HEK293 (cell line): ENCODE results near the gene GSG1L2.

Experiments used
- CTCF ChIA-PET: fragments of 350-600 bp; formaldehyde crosslinking; extraction: SDS; loops from one replicate; lab custom pipeline; 2021; ENCODE audit warnings: antibody characterized with exemption; lab: Yijun Ruan, JAX
- POLR2A ChIA-PET: fragments of 300-600 bp; formaldehyde crosslinking; extraction: SDS; loops from one replicate; lab custom pipeline; 2020; ENCODE audit warnings: antibody characterized with exemption, inconsistent platforms; lab: Yijun Ruan, JAX
- H3K27ac ChIP-seq: fragments of 200-500 bp; sonication (Bioruptor generic); 2 replicates; pipeline ENCODE4 v1.5.1; 2014; ENCODE audit warnings: low read depth, low read length, control low read depth, inconsistent platforms; ENCODE audit errors: extremely low read depth
- H3K36me3 ChIP-seq, 2 experiments: fragments of 200-500 bp in 1 of 2; sonication (Bioruptor generic) in 1 of 2; 1 replicate in 1 of 2; 2 replicates in 1 of 2; pipeline ENCODE4 v1.5.1; 2014 to 2017; ENCODE audit warnings: inconsistent platforms in 2 of 2, low read length in 2 of 2; ENCODE audit not compliant: control insufficient read depth in 2 of 2, insufficient read depth in 1 of 2
- H3K4me1 ChIP-seq: fragments of 200-500 bp; sonication (Bioruptor generic); 2 replicates; pipeline ENCODE4 v1.5.1; 2014; ENCODE audit warnings: mild to moderate bottlenecking, low read length, inconsistent platforms; ENCODE audit not compliant: control insufficient read depth, insufficient read depth
- H3K4me3 ChIP-seq: 2 replicates; pipeline ENCODE4 v1.5.1; 2011; ENCODE audit warnings: low read depth, mild to moderate bottlenecking, control low read depth, low read length, moderate library complexity
- H3K9me3 ChIP-seq: fragments of 200-500 bp; sonication (Bioruptor generic); 2 replicates; pipeline ENCODE4 v1.5.1; 2014; ENCODE audit warnings: low read depth, low read length, inconsistent platforms; ENCODE audit not compliant: control insufficient read depth, insufficient read depth
- CTCF ChIP-seq: fragments of 450-650 bp; formaldehyde crosslinking; IDR thresholded peaks from 2 replicates; pipeline ENCODE4 v1.5.1; 2016; ENCODE audit warnings: missing biosample characterization, missing genetic modification characterization
- EGR2 ChIP-seq: fragments of 450-650 bp; formaldehyde crosslinking; IDR thresholded peaks from 2 replicates; pipeline ENCODE4 v1.5.1; 2016; ENCODE audit warnings: low read depth, missing biosample characterization, missing genetic modification characterization
- KLF16 ChIP-seq: fragments of 450-650 bp; formaldehyde crosslinking; IDR thresholded peaks from 2 replicates; pipeline ENCODE4 v1.5.1; 2017; ENCODE audit warnings: missing biosample characterization, missing genetic modification characterization
- MYNN ChIP-seq: fragments of 450-650 bp; formaldehyde crosslinking; IDR thresholded peaks from 2 replicates; pipeline ENCODE4 v1.5.1; 2016; ENCODE audit warnings: missing biosample characterization, missing genetic modification characterization, borderline replicate concordance
- PATZ1 ChIP-seq: fragments of 450-650 bp; formaldehyde crosslinking; IDR thresholded peaks from 2 replicates; pipeline ENCODE4 v1.5.1; 2016; ENCODE audit warnings: missing biosample characterization, missing genetic modification characterization
- SCRT1 ChIP-seq: fragments of 450-650 bp; formaldehyde crosslinking; IDR thresholded peaks from 2 replicates; pipeline ENCODE4 v1.5.1; 2016; ENCODE audit warnings: missing biosample characterization, missing genetic modification characterization, borderline replicate concordance
- SCRT2 ChIP-seq: fragments of 450-650 bp; formaldehyde crosslinking; IDR thresholded peaks from 2 replicates; pipeline ENCODE4 v1.5.1; 2016; ENCODE audit warnings: missing biosample characterization, missing genetic modification characterization
- ZBTB8A ChIP-seq: fragments of 450-650 bp; formaldehyde crosslinking; IDR thresholded peaks from 2 replicates; pipeline ENCODE4 v1.5.1; 2016; ENCODE audit warnings: missing biosample characterization, missing genetic modification characterization
- ZFP69B ChIP-seq: fragments of 450-650 bp; formaldehyde crosslinking; IDR thresholded peaks from 2 replicates; pipeline ENCODE4 v1.5.1; 2016; ENCODE audit warnings: missing biosample characterization, missing genetic modification characterization
- ZNF133 ChIP-seq: fragments of 450-650 bp; formaldehyde crosslinking; IDR thresholded peaks from 2 replicates; pipeline ENCODE4 v1.5.1; 2016; ENCODE audit warnings: missing biosample characterization, missing genetic modification characterization
- ZNF138 ChIP-seq: fragments of 450-650 bp; formaldehyde crosslinking; IDR thresholded peaks from 2 replicates; pipeline ENCODE4 v1.5.1; 2016; ENCODE audit warnings: missing biosample characterization, missing genetic modification characterization, borderline replicate concordance
- ZNF2 ChIP-seq: fragments of 450-650 bp; formaldehyde crosslinking; IDR thresholded peaks from 2 replicates; pipeline ENCODE4 v1.5.1; 2016; ENCODE audit warnings: missing biosample characterization, missing genetic modification characterization
- ZNF311 ChIP-seq: fragments of 450-650 bp; formaldehyde crosslinking; IDR thresholded peaks from 2 replicates; pipeline ENCODE4 v1.5.1; 2017; ENCODE audit warnings: missing biosample characterization, missing genetic modification characterization, borderline replicate concordance
- ZNF350 ChIP-seq: fragments of 450-650 bp; formaldehyde crosslinking; IDR thresholded peaks from 2 replicates; pipeline ENCODE4 v1.5.0; 2017; ENCODE audit warnings: missing biosample characterization, mild to moderate bottlenecking, missing genetic modification characterization
- ZNF404 ChIP-seq: fragments of 450-650 bp; formaldehyde crosslinking; IDR thresholded peaks from 2 replicates; pipeline ENCODE4 v1.5.1; 2017; ENCODE audit warnings: missing biosample characterization, missing genetic modification characterization
- ZNF514 ChIP-seq: fragments of 450-650 bp; formaldehyde crosslinking; IDR thresholded peaks from 2 replicates; pipeline ENCODE4 v1.5.1; 2016; ENCODE audit warnings: missing biosample characterization, missing genetic modification characterization
- ZNF518A ChIP-seq: fragments of 450-650 bp; formaldehyde crosslinking; conservative IDR thresholded peaks from 2 replicates; pipeline ENCODE4 v1.5.1; 2016; ENCODE audit warnings: low read depth, missing biosample characterization, missing genetic modification characterization
- ZNF544 ChIP-seq: fragments of 450-650 bp; formaldehyde crosslinking; IDR thresholded peaks from 2 replicates; pipeline ENCODE4 v1.5.0; 2017; ENCODE audit warnings: missing biosample characterization, missing genetic modification characterization
- ZNF548 ChIP-seq: fragments of 450-650 bp; formaldehyde crosslinking; IDR thresholded peaks from 2 replicates; pipeline ENCODE4 v1.5.1; 2016; ENCODE audit warnings: missing biosample characterization, missing genetic modification characterization
- ZNF549 ChIP-seq: fragments of 450-650 bp; IDR thresholded peaks from 2 replicates; pipeline ENCODE4 v1.5.1; 2018; ENCODE audit warnings: missing biosample characterization, missing genetic modification characterization, mild to moderate bottlenecking, inconsistent platforms, moderate library complexity
- ZNF558 ChIP-seq: fragments of 450-650 bp; formaldehyde crosslinking; IDR thresholded peaks from 2 replicates; pipeline ENCODE4 v1.5.1; 2016; ENCODE audit warnings: missing biosample characterization, missing genetic modification characterization
- ZNF571 ChIP-seq: fragments of 450-650 bp; formaldehyde crosslinking; IDR thresholded peaks from 2 replicates; pipeline ENCODE4 v1.5.0; 2017; ENCODE audit warnings: missing biosample characterization, missing genetic modification characterization
- ZNF580 ChIP-seq: fragments of 450-650 bp; formaldehyde crosslinking; IDR thresholded peaks from 2 replicates; pipeline ENCODE4 v1.5.1; 2016; ENCODE audit warnings: missing biosample characterization, missing genetic modification characterization
- ZNF654 ChIP-seq: fragments of 450-650 bp; formaldehyde crosslinking; IDR thresholded peaks from 2 replicates; pipeline ENCODE4 v1.5.1; 2016; ENCODE audit warnings: low read depth, missing biosample characterization, missing genetic modification characterization
- ZNF768 ChIP-seq: fragments of 450-650 bp; formaldehyde crosslinking; IDR thresholded peaks from 2 replicates; pipeline ENCODE4 v1.5.1; 2018; ENCODE audit warnings: missing biosample characterization, mild to moderate bottlenecking, missing genetic modification characterization
- ZNF791 ChIP-seq: fragments of 450-650 bp; formaldehyde crosslinking; IDR thresholded peaks from 2 replicates; pipeline ENCODE4 v1.5.1; 2016; ENCODE audit warnings: missing biosample characterization, missing genetic modification characterization
- ZNF837 ChIP-seq: fragments of 450-650 bp; formaldehyde crosslinking; IDR thresholded peaks from 2 replicates; pipeline ENCODE4 v1.5.1; 2016; ENCODE audit warnings: missing biosample characterization, missing genetic modification characterization
- ZSCAN4 ChIP-seq: fragments of 450-650 bp; formaldehyde crosslinking; IDR thresholded peaks from 2 replicates; pipeline ENCODE4 v1.5.1; 2017; ENCODE audit warnings: missing biosample characterization, missing genetic modification characterization

The GSG1L2 gene

GRCh38 chr17:9768381-9768934 is 53.4 kb downstream of the GSG1L2 start (continued):
- no peak for TF ChIP-seq ZNF514 (tag by site-specific recombination)
- no peak for TF ChIP-seq ZNF548 (tag by site-specific recombination)
- TF ChIP-seq ZBTB8A (tag by site-specific recombination) = peak; percentile 88
- TF ChIP-seq ZNF350 = no peak
- TF ChIP-seq ZNF133 (tag by site-specific recombination) = no peak
- TF ChIP-seq CTCF (tag by site-specific recombination) = no peak
- no peak for TF ChIP-seq ZNF138 (tag by site-specific recombination)
- TF ChIP-seq ZNF518A (tag by site-specific recombination) = peak; percentile 31; the same call in 1 of the 2 replicates
- TF ChIP-seq ZNF654 (tag by site-specific recombination) = peak; percentile 61
- no peak for TF ChIP-seq ZNF791 (tag by site-specific recombination)
- no peak for TF ChIP-seq ZFP69B (tag by site-specific recombination)
- no peak for TF ChIP-seq ZNF571 (tag by site-specific recombination)
- TF ChIP-seq KLF16 (tag by site-specific recombination) = no peak
- TF ChIP-seq ZNF544 = no peak
- TF ChIP-seq EGR2 (tag by site-specific recombination) = no peak

GRCh38 chr17:9767432-9767991 is 54.4 kb downstream of the GSG1L2 start:
- Histone ChIP-seq H3K36me3 (no peaks in the 10 kb centered on the region), H3K27ac (no peak overlapping the region), H3K4me3 (no peak overlapping the region), H3K9me3 (no peaks in the 10 kb centered on the region), H3K4me1 (no peaks in the 10 kb centered on the region)
- ChIA-PET POLR2A (no interaction called here), CTCF (interaction anchor here (0.6 to 3.2 kb wide), 11 partner anchors 8 to 243 kb away, joined by 3 to 24 read pairs (median 3); no protein-coding TSS in a partner anchor)
- TF ChIP-seq ZNF311 (no peak), ZSCAN4 (tag by site-specific recombination) (no peak), ZNF837 (tag by site-specific recombination) (no peak), ZNF558 (tag by site-specific recombination) (no peak), ZNF404 (tag by site-specific recombination) (no peak), SCRT1 (tag by site-specific recombination) (peak; percentile 77; the same call in 1 of the 2 replicates), SCRT2 (tag by site-specific recombination) (peak; percentile 92), ZNF580 (tag by site-specific recombination) (no peak), ZNF768 (no peak), ZNF549 (tag by site-specific recombination) (no peak), PATZ1 (tag by site-specific recombination) (no peak), ZNF2 (tag by site-specific recombination) (no peak), MYNN (tag by site-specific recombination) (no peak), ZNF350 (no peak)
